ENCODE data around the gene CYP2B6. TPM values are rescaled to one million over a fixed set of nuclear protein-coding genes. Genes with fewer than 3 reads are reported as not detected.
"Not testable (repeated sequence)": the region's sequence is repeated elsewhere in the genome, so short reads cannot be mapped to it uniquely, and the experiment has no call there.

The CYP2B6 gene
- total RNA-seq, 1 donor from 2014 or later = 0.05 TPM

DNA sequence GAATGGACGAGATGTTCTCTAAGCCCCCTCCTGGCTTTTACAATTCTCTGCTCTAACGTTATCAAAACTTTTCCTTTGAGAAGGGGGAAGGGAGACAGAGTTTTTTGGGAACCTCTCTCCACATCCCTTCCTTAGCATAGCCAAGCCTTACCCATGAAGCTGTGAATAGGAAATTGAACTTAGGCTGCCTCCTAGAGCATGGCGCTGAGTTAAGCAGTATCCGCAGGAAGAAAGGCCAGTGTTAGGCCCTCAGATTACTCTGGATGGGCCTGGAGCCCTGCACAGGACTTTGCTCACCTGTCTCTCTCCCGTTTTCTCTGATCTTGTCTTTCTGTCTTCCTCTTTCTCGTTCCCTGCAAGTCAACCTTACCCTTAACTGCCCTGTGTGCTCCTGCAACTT lies 39.6 kb downstream of the CYP2B6 start:
- DNase-seq (ENCODE audit: low read depth) = no peak

DNA sequence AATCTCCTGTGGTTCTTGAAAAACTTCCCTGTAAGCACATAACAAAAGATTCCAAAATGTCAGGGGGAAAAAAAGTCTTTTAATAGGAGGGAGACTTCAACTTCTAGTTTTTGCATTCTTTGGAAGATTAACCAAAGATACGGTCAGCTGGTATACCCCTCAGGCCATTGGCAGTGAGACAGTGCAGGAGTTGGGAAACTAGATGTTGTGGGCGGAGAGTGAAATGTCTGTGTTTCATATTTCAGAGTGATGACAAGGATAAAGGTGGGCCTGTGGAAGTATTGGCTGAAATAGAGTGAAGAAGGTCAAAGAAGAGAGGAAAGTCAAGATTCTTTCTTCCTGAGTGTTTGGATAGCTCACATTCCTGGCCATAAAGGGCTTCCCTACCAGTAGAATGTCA lies 40.8 kb downstream of the CYP2B6 start:
- no peak for DNase-seq (ENCODE audit: low read depth)

DNA sequence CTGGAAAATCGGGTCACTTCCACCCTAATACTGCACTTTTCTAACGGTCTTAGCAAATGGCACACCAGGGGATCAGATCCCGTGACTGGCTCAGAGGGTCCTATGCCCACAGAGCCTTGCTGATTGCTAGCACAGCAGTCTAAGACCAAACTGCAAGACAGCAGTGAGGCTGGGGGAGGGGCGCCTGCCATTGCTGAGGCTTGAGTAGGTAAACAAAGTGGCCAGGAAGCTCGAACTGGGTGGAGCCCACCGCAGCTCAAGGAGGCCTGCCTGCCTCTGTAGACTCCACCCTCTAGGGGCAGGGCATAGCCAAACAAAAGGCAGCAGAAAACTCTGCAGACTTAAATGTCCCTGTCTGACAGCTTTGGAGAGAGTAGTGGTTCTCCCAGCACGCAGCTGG lies 42.2 kb downstream of the CYP2B6 start:
- not testable (repeated sequence) for DNase-seq (ENCODE audit: low read depth)

GRCh38 chr19:41039806-41040205 lies 48.7 kb downstream of the CYP2B6 start:
- DNase-seq (ENCODE audit: low read depth) = no peak

DNA sequence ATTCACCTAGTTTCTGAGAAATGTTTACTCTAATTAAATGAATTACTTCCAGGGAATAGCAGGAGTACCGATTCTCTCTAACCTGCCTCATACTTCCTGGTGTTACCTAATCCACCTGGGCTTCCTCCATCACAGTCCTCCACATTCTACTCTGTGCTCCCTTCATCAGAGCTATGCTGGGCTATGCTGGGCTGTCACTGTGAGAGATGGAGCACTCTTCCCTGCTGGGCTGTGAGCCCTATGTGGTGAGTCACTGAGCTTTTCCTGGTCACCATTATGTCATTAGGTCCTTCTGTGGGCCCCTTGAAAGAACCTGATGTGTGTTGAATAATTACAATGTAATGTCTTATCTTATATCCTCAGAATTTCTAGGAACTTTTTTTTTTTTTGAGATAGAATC lies 54.0 kb downstream of the CYP2B6 start:
- not testable (repeated sequence) for DNase-seq (ENCODE audit: low read depth)

GRCh38 chr19:41050426-41050825 lies 59.3 kb downstream of the CYP2B6 start:
- DNase-seq (ENCODE audit: low read depth) = no peak

- DNase-seq (ENCODE audit: low read depth) = not testable (repeated sequence)
These were observed 61.1 kb downstream of the CYP2B6 start for GRCh38 chr19:41052162-41052561.

GRCh38 chr19:41053331-41053730 lies 62.2 kb downstream of the CYP2B6 start:
- DNase-seq (ENCODE audit: low read depth) = not testable (repeated sequence)

- DNase-seq (ENCODE audit: low read depth) = no peak
These were observed 74.0 kb downstream of the CYP2B6 start for GRCh38 chr19:41064974-41065569.

Other genes with a start within 250 kb of the CYP2B6 start
- gene ACTMAP, start 240.8 kb upstream of the CYP2B6 start, total RNA-seq = 0.35 and 4.5 TPM in 2 replicates
- 17.4 and 20.5 TPM in 2 replicates for gene SNRPA, start 240.1 kb upstream of the CYP2B6 start, total RNA-seq
- not detected in 2 replicates for gene MIA, start 215.8 kb upstream of the CYP2B6 start, total RNA-seq
- 5.9 and 9.9 TPM in 2 replicates for gene RAB4B, start 213.0 kb upstream of the CYP2B6 start, total RNA-seq
- 76.1 and 89.3 TPM in 2 replicates for gene EGLN2, start 192.1 kb upstream of the CYP2B6 start, total RNA-seq
- gene CYP2A6, start 140.8 kb upstream of the CYP2B6 start, total RNA-seq = not detected in 2 replicates
- gene CYP2A7, start 109.1 kb upstream of the CYP2B6 start, total RNA-seq = not detected in 2 replicates
- gene CYP2A13, start 97.2 kb downstream of the CYP2B6 start, total RNA-seq = not detected in 2 replicates
- gene CYP2F1, start 123.2 kb downstream of the CYP2B6 start, total RNA-seq = not detected in 2 replicates
- 2.2 and 3.1 TPM in 2 replicates for gene CYP2S1, start 201.9 kb downstream of the CYP2B6 start, total RNA-seq
- gene AXL, start 227.9 kb downstream of the CYP2B6 start, total RNA-seq = 151 and 220 TPM in 2 replicates